Measurements from ENCODE around the gene DOCK1. TPM values are rescaled to one million over a fixed set of nuclear protein-coding genes. Genes with fewer than 3 reads are reported as not detected.

DOCK1 gene
- total RNA-seq, 4 donors from 2014 or later, result 4.3 to 6.0 (median 4.8) TPM

- no peak overlapping the region for H3K4me3 ChIP-seq
- DNase-seq, result no peak
- no peaks in the 10 kb centered on the region for H3K9me3 ChIP-seq
- H3K27ac ChIP-seq, result no peak overlapping the region
- TF ChIP-seq POLR2A (IDR thresholded peaks at IDR 0.05) (no peak), CTCF (IDR thresholded peaks at IDR 0.05 in 4 of 5, conservative IDR thresholded peaks at IDR 0.05 in 1 of 5) (no peak)
- in situ Hi-C loops (cut with MboI; ENCODE audit: low sequenced_read_pairs in 4 of 4) (no loop called here), intact Hi-C loops (cut with DNase I; ENCODE audit: low total_unique reads) (no loop called here)
- no peaks in the 10 kb centered on the region for H3K36me3 ChIP-seq
- no peaks in the 10 kb centered on the region for H3K27me3 ChIP-seq
- no peak for ATAC-seq
- H3K4me1 ChIP-seq, result no peaks in the 10 kb centered on the region
Observed at GRCh38 chr10:127182161-127182560, 276.9 kb downstream of the DOCK1 start.

GRCh38 chr10:127184582-127184981, 279.4 kb downstream of the DOCK1 start:
- Histone ChIP-seq H3K9me3 (no peaks in the 10 kb centered on the region), H3K27me3 (no peaks in the 10 kb centered on the region), H3K4me1 (no peaks in the 10 kb centered on the region), H3K36me3 (no peaks in the 10 kb centered on the region), H3K4me3 (no peak overlapping the region), H3K27ac (no peak overlapping the region)
- intact Hi-C loops (cut with DNase I; ENCODE audit: low total_unique reads) (no loop called here), in situ Hi-C loops (cut with MboI; ENCODE audit: low sequenced_read_pairs in 4 of 4) (no loop called here)
- ATAC-seq (no peak), DNase-seq (no peak)
- TF ChIP-seq CTCF (IDR thresholded peaks at IDR 0.05 in 4 of 5, conservative IDR thresholded peaks at IDR 0.05 in 1 of 5), result no peak
- TF ChIP-seq POLR2A (IDR thresholded peaks at IDR 0.05), result no peak

- Histone ChIP-seq H3K4me3 (no peak overlapping the region), H3K36me3 (no peaks in the 10 kb centered on the region), H3K4me1 (no peaks in the 10 kb centered on the region), H3K27ac (no peak overlapping the region), H3K9me3 (no peaks in the 10 kb centered on the region), H3K27me3 (no peaks in the 10 kb centered on the region)
- in situ Hi-C loops (cut with MboI; ENCODE audit: low sequenced_read_pairs in 4 of 4), result no loop called here
- ATAC-seq, result no peak
- no peak for DNase-seq
- intact Hi-C loops (cut with DNase I; ENCODE audit: low total_unique reads), result no loop called here
- TF ChIP-seq POLR2A (IDR thresholded peaks at IDR 0.05) (no peak), CTCF (IDR thresholded peaks at IDR 0.05 in 4 of 5, conservative IDR thresholded peaks at IDR 0.05 in 1 of 5) (no peak)
Observed at GRCh38 chr10:127186813-127187212, 281.6 kb downstream of the DOCK1 start.

- H3K27me3 ChIP-seq, result no peaks in the 10 kb centered on the region
- H3K36me3 ChIP-seq, result no peaks in the 10 kb centered on the region
- H3K9me3 ChIP-seq, result no peaks in the 10 kb centered on the region
- intact Hi-C loops (cut with DNase I; ENCODE audit: low total_unique reads) (no loop called here), in situ Hi-C loops (cut with MboI; ENCODE audit: low sequenced_read_pairs in 4 of 4) (no loop called here)
- DNase-seq (no peak), ATAC-seq (no peak)
- no peak for TF ChIP-seq CTCF (IDR thresholded peaks at IDR 0.05 in 4 of 5, conservative IDR thresholded peaks at IDR 0.05 in 1 of 5)
- TF ChIP-seq POLR2A (IDR thresholded peaks at IDR 0.05), result no peak
- H3K4me1 ChIP-seq, result no peaks in the 10 kb centered on the region
- H3K4me3 ChIP-seq, result no peak overlapping the region
- no peak overlapping the region for H3K27ac ChIP-seq
Observed at GRCh38 chr10:127189226-127189625, 284.0 kb downstream of the DOCK1 start.

GRCh38 chr10:127190427-127190826, 285.2 kb downstream of the DOCK1 start:
- no peaks in the 10 kb centered on the region for H3K36me3 ChIP-seq
- ATAC-seq (no peak), DNase-seq (no peak)
- TF ChIP-seq POLR2A (IDR thresholded peaks at IDR 0.05) (no peak), CTCF (IDR thresholded peaks at IDR 0.05 in 4 of 5, conservative IDR thresholded peaks at IDR 0.05 in 1 of 5) (no peak)
- H3K4me3 ChIP-seq, result no peak overlapping the region
- peaks cover 0 to 2% (median 0%) of the 10 kb centered on the region in 3 donors for H3K27me3 ChIP-seq
- H3K27ac ChIP-seq, result no peak overlapping the region
- in situ Hi-C loops (cut with MboI; ENCODE audit: low sequenced_read_pairs in 4 of 4), result no loop called here
- no peaks in the 10 kb centered on the region for H3K9me3 ChIP-seq
- intact Hi-C loops (cut with DNase I; ENCODE audit: low total_unique reads), result loop anchor here (1.0 kb wide), 1 partner anchor 38 kb away; no protein-coding TSS in a partner anchor
- H3K4me1 ChIP-seq, result no peaks in the 10 kb centered on the region

All from gastrocnemius medialis (tissue), 4 donors.